Endodermal cell (in vitro differentiated cells): ENCODE measurements around the gene SDK1. TPM values are rescaled to one million over a fixed set of nuclear protein-coding genes. Genes with fewer than 3 reads are reported as not detected.

Source experiments
- DNase-seq: peaks from one replicate; pipeline ENCODE4 v3.0.0-alpha.2; 2017
- H3K27ac ChIP-seq: 2 replicates; pipeline ENCODE4 v1.5.1; 2013; ENCODE audit warnings: mild to moderate bottlenecking, low read depth, low read length, moderate library complexity
- H3K27me3 ChIP-seq: 2 replicates; pipeline ENCODE4 v1.6.1; 2013; ENCODE audit warnings: mild to moderate bottlenecking, low read length, moderate library complexity; ENCODE audit not compliant: insufficient read depth, control insufficient read depth, poor library complexity, severe bottlenecking
- H3K36me3 ChIP-seq: 2 replicates; pipeline ENCODE4 v1.7.0; 2013; ENCODE audit warnings: mild to moderate bottlenecking, low read length, moderate library complexity; ENCODE audit not compliant: control insufficient read depth, insufficient read depth
- H3K4me1 ChIP-seq: one replicate; pipeline ENCODE4 v1.7.0; 2013; ENCODE audit warnings: low read length; ENCODE audit not compliant: control insufficient read depth, insufficient read depth
- H3K4me3 ChIP-seq: 2 replicates; pipeline ENCODE4 v1.5.1; 2013; ENCODE audit warnings: mild to moderate bottlenecking, low read length, moderate library complexity
- H3K9ac ChIP-seq: 2 replicates; pipeline ENCODE4 v1.6.1; 2013; ENCODE audit warnings: mild to moderate bottlenecking, low read length, moderate library complexity; ENCODE audit not compliant: poor library complexity, severe bottlenecking; ENCODE audit errors: extremely low read depth
- H3K9me3 ChIP-seq: 2 replicates; pipeline ENCODE4 v1.6.1; 2013; ENCODE audit warnings: mild to moderate bottlenecking, low read length, moderate library complexity; ENCODE audit not compliant: control insufficient read depth
- H3K27ac Mint-ChIP-seq: 2 replicates; pipeline ENCODE4 v1.8.0; 2020; ENCODE audit warnings: mixed read lengths
- H3K27me3 Mint-ChIP-seq: 2 replicates; pipeline ENCODE4 v1.8.0; 2021; ENCODE audit warnings: mild to moderate bottlenecking, mixed read lengths; ENCODE audit not compliant: insufficient read depth
- H3K36me3 Mint-ChIP-seq: 2 replicates; pipeline ENCODE4 v1.8.0; 2020; ENCODE audit warnings: low read depth, mixed read lengths
- H3K4me1 Mint-ChIP-seq: 2 replicates; pipeline ENCODE4 v1.8.0; 2020; ENCODE audit warnings: mixed read lengths
- H3K4me3 Mint-ChIP-seq: 2 replicates; pipeline ENCODE4 v1.8.0; 2020; ENCODE audit warnings: mild to moderate bottlenecking, moderate library complexity, mixed read lengths
- H3K9me3 Mint-ChIP-seq: 2 replicates; pipeline ENCODE4 v1.8.0; 2020; ENCODE audit warnings: mild to moderate bottlenecking, mixed read lengths
- CTCF ChIP-seq: fragments of 200-600 bp; sonication (generic); conservative IDR thresholded peaks from 2 replicates; pipeline ENCODE4 v1.5.0; 2021; ENCODE audit warnings: antibody characterized with exemption, mild to moderate bottlenecking
- WGBS, 2 experiments: methylation state at CpG; one replicate each; pipeline versions ENCODE4 v1.1.5 to v1.1.7; 2013; ENCODE audit warnings: missing lambda C conversion rate in 2 of 2, mixed read lengths in 1 of 2; ENCODE audit not compliant: insufficient coverage in 1 of 2, insufficient read length in 1 of 2; 5-methylcytosine and 5-hydroxymethylcytosine counted together
- total RNA-seq, 2 donors: library from RNA; stranded (reverse); fragmentation: NEBNext Ultra II Directional in 1 of 2; extraction: Animal tissue kit (Norgen Biotek cat#: 25700) in 1 of 2; gene quantifications; 2 replicates in 1 of 2; 3 replicates in 1 of 2; pipeline ENCODE4 v1.2.1, GENCODE V29; 2021

The SDK1 gene
- total RNA-seq, 2 donors from 2014 or later, result 22.7 to 23.1 TPM

- DNase-seq, result no peak
- Histone ChIP-seq H3K4me3 (no peak overlapping the region), H3K36me3 (no peaks in the 10 kb centered on the region), H3K9me3 (peaks cover 43% of the 10 kb centered on the region), H3K4me1 (no peaks in the 10 kb centered on the region), H3K9ac (no peak overlapping the region), H3K27me3 (no peaks in the 10 kb centered on the region), H3K27ac (no peak overlapping the region)
- H3K36me3 Mint-ChIP-seq, result peaks cover 2% of the 10 kb centered on the region
- H3K27ac Mint-ChIP-seq, result no peak overlapping the region
- H3K9me3 Mint-ChIP-seq, result peaks cover 25% of the 10 kb centered on the region
- H3K4me3 Mint-ChIP-seq, result no peak overlapping the region
- WGBS, 2 experiments, result 96 to 100% methylated on average over 1 to 2 of the region's 2 CpGs
- no peak for TF ChIP-seq CTCF
- no peaks in the 10 kb centered on the region for H3K27me3 Mint-ChIP-seq
- peaks cover 23% of the 10 kb centered on the region for H3K4me1 Mint-ChIP-seq
These were observed 479.0 kb downstream of the SDK1 start for GRCh38 chr7:3780016-3780415.

- Mint-ChIP-seq H3K36me3 (peaks cover 2% of the 10 kb centered on the region), H3K9me3 (peaks cover 25% of the 10 kb centered on the region), H3K4me3 (no peak overlapping the region), H3K27me3 (no peaks in the 10 kb centered on the region), H3K4me1 (peaks cover 23% of the 10 kb centered on the region), H3K27ac (no peak overlapping the region)
- 87 to 100% methylated on average over 2 of the region's 2 CpGs for WGBS, 2 experiments
- H3K9ac ChIP-seq, result no peak overlapping the region
- peak; percentile 74 for TF ChIP-seq CTCF
- peak overlapping the region; percentile 27 for H3K4me3 ChIP-seq
- no peaks in the 10 kb centered on the region for H3K4me1 ChIP-seq
- H3K36me3 ChIP-seq, result no peaks in the 10 kb centered on the region
- no peak overlapping the region for H3K27ac ChIP-seq
- no peaks in the 10 kb centered on the region for H3K27me3 ChIP-seq
- H3K9me3 ChIP-seq, result peaks cover 43% of the 10 kb centered on the region
- DNase-seq, result peak; percentile 58
These were observed 479.5 kb downstream of the SDK1 start for GRCh38 chr7:3780525-3780924.

GRCh38 chr7:3781607-3782006, 480.6 kb downstream of the SDK1 start:
- Mint-ChIP-seq H3K9me3 (peaks cover 25% of the 10 kb centered on the region), H3K4me1 (peaks cover 22% of the 10 kb centered on the region), H3K36me3 (peaks cover 2% of the 10 kb centered on the region), H3K4me3 (no peak overlapping the region), H3K27me3 (no peaks in the 10 kb centered on the region), H3K27ac (no peak overlapping the region)
- H3K27me3 ChIP-seq, result no peaks in the 10 kb centered on the region
- no peaks in the 10 kb centered on the region for H3K36me3 ChIP-seq
- H3K27ac ChIP-seq, result no peak overlapping the region
- DNase-seq, result no peak
- WGBS, 2 experiments, result 78 to 86% methylated on average over 1 of the region's 1 CpG
- peaks cover 43% of the 10 kb centered on the region for H3K9me3 ChIP-seq
- TF ChIP-seq CTCF, result no peak
- H3K9ac ChIP-seq, result no peak overlapping the region
- no peaks in the 10 kb centered on the region for H3K4me1 ChIP-seq
- peak overlapping the region; percentile 27 for H3K4me3 ChIP-seq
